WI38 (cell line): Measurements from ENCODE around the gene ARSD.
A peak's percentile ranks its signal among the peaks of the same experiment; 100 is the strongest.
"Not testable (repeated sequence)": the region's sequence is repeated elsewhere in the genome, so short reads cannot be mapped to it uniquely, and the experiment has no call there.

Experiments used
- H3K4me3 ChIP-seq: 2 replicates; pipeline ENCODE4 v1.5.1; 2011; ENCODE audit warnings: low read depth, mild to moderate bottlenecking, control low read depth, low read length
- CTCF ChIP-seq: IDR thresholded peaks from 2 replicates; pipeline ENCODE4 v1.5.1; 2012; ENCODE audit warnings: low read depth, mild to moderate bottlenecking, control low read depth, low read length

The ARSD gene

DNA sequence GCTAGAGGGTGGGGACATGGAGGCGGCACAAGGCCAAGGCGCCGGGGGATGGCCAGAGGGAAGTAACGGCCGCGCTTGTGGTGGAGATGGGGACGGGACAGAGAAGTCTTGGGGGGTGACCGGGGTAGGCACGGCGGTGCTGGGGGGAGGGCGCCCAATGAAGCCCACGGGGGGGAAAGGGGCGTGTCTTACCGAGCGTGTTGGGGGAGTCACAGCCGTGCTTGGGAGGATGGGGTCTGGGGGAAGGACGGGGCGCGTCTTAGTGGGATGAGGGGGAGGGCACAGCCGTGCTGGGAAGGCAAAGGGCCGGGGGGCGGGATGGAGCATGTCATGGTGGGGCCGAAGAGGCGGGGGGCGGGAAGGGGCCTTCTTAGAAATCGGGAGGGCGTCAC is 952 bp downstream of the ARSD start:
- peak overlapping the region; percentile 51 for H3K4me3 ChIP-seq
- no peak for TF ChIP-seq CTCF

- no peak for TF ChIP-seq CTCF
- no peak overlapping the region for H3K4me3 ChIP-seq
These were observed 2.4 kb downstream of the ARSD start for GRCh38 chrX:2926664-2927275.

DNA sequence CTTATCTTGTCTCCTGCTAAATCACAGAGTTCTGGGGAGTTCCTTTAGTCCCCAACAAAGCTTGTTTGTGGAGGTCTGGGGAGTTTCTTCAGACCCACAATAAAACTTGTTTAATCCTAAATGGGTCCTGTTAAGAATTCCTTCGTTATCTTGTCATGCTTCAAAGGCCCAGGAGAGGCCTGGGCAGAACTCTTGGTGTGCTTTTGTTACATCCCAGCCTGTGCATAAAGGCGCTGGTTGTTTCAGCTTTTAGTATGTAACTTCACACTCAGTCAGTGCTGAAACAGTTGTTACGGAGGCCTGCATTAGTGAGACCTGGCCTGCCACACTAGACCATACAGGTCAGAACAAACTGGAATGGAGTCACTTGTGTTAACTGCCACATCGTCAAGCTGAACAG is 2.9 kb downstream of the ARSD start:
- H3K4me3 ChIP-seq = not testable (repeated sequence)

DNA sequence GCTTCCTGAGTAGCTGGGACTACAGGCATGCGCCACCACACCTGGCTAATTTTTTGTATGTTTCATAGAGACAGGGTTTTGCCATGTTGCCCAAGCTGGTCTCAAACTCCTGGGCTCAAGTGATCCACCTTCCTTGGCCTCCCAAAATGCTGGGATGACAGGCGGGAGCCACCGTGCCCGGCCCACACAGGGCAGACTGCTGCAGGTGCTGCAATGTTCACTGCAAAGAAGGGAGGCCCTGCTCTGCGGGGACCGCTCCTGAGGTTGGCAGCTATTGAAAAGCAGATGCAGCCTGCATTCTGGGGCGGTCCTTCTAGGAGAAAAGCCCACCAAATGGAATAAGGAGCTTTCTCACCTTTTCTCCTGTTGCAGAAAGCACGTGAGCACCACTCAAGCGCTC is 5.0 kb downstream of the ARSD start:
- no peak overlapping the region for H3K4me3 ChIP-seq
- TF ChIP-seq CTCF = no peak

DNA sequence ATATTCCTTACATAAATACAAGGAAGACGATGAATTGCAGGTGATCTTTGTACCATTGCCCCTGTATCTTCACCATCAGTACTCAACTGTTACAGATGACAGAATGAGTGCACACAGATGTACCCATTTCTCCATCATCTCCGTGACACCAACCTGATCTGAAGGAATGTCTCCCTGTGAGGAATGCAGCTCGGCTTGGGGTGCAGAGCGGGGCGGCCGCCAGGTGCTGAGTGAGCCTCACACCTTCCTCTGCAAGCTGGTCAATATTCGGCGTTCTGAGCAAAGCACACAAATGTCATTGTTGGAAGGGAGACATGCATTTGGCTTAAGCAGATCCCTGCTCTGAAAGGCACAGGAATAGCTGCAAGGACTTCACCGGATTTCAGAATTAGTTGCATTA is 7.4 kb downstream of the ARSD start:
- TF ChIP-seq CTCF = no peak
- no peak overlapping the region for H3K4me3 ChIP-seq

DNA sequence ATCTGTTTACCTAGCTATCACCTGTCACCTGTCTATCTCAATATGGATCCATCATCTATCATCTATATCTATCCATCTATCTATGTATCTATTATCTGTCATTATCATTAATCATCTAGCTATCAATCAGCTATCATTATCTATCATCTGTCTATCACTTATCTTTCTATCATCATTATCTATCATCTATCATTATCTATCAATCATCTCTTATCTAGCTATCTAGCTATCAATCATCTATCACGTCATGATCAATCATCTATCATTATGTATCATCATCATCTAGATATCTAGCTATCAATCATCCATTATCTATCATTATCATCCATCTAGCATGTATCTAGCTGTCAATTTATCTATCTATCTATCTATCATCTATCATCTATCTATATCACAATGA is 7.9 kb downstream of the ARSD start:
- no peak for TF ChIP-seq CTCF
- H3K4me3 ChIP-seq = no peak overlapping the region

- TF ChIP-seq CTCF = no peak
- H3K4me3 ChIP-seq = no peak overlapping the region
These were observed 11.4 kb downstream of the ARSD start for GRCh38 chrX:2917767-2918166.

- H3K4me3 ChIP-seq = no peak overlapping the region
- no peak for TF ChIP-seq CTCF
These were observed 16.0 kb downstream of the ARSD start for GRCh38 chrX:2913118-2913517.
